Type B pancreatic cell (in vitro differentiated cells): ENCODE results near the gene RPS6KA1. TPM values are rescaled to one million over a fixed set of nuclear protein-coding genes. Genes with fewer than 3 reads are reported as not detected.
A peak's percentile ranks its signal among the peaks of the same experiment; 100 is the strongest.
"Not testable (repeated sequence)": the region's sequence is repeated elsewhere in the genome, so short reads cannot be mapped to it uniquely, and the experiment has no call there.

Experiments
- DNase-seq: peaks from one replicate; pipeline ENCODE4 v3.0.0; 2021; ENCODE audit warnings: mixed read lengths; ENCODE audit not compliant: unreplicated experiment; ENCODE audit errors: extremely low spot score
- H3K27ac Mint-ChIP-seq: 2 replicates; pipeline ENCODE4 v1.8.0; 2021; ENCODE audit warnings: mild to moderate bottlenecking, mixed read lengths
- H3K27me3 Mint-ChIP-seq: 2 replicates; pipeline ENCODE4 v1.8.0; 2021; ENCODE audit warnings: mixed read lengths
- H3K36me3 Mint-ChIP-seq: 2 replicates; pipeline ENCODE4 v1.8.0; 2021; ENCODE audit warnings: mixed read lengths
- H3K4me1 Mint-ChIP-seq: one replicate; pipeline ENCODE4 v1.8.0; 2021; ENCODE audit warnings: mixed read lengths; ENCODE audit not compliant: unreplicated experiment
- H3K4me3 Mint-ChIP-seq: 2 replicates; pipeline ENCODE4 v1.8.0; 2021; ENCODE audit warnings: mild to moderate bottlenecking, mixed read lengths
- H3K9me3 Mint-ChIP-seq: 2 replicates; pipeline ENCODE4 v1.8.0; 2021; ENCODE audit warnings: mixed read lengths
- total RNA-seq: library from RNA; stranded (reverse); gene quantifications from 2 replicates; pipeline ENCODE4 v1.2.1, GENCODE V29; 2021; ENCODE audit warnings: low replicate concordance
- TF ChIP-seq, protein P1 (sequence below): fragments of 200-600 bp; sonication (generic); conservative IDR thresholded peaks from 2 replicates; pipeline ENCODE4 v1.5.0; 2021; ENCODE audit warnings: antibody characterized with exemption, mild to moderate bottlenecking

RPS6KA1 gene
- total RNA-seq, 1 donor from 2014 or later = 27.7 TPM

DNA sequence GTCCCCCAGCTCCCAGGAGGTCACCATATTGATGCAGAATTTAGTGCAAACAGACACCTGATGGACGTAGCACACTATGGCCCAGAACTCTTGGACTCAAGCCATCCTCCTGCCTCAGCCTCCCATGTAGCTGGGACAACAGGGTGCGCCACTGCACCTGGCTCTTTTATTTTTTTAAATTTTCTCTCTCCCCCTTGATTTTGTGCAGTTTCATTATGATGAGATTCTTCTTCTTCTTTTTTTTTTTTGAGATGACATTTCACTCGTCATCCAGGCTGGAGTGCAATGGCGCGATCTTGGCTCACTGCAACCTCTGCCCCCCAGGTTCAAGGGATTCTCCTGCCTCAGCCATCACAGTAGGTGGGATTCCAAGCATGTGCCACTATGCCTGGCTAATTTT lies 63.8 kb downstream of the RPS6KA1 start:
- no peak for DNase-seq
- Mint-ChIP-seq H3K4me1 (peaks cover 5% of the 10 kb centered on the region), H3K27ac (no peak overlapping the region), H3K4me3 (no peak overlapping the region), H3K36me3 (no peaks in the 10 kb centered on the region), H3K9me3 (peaks cover 5% of the 10 kb centered on the region), H3K27me3 (no peaks in the 10 kb centered on the region)
- TF ChIP-seq, protein P1, sequence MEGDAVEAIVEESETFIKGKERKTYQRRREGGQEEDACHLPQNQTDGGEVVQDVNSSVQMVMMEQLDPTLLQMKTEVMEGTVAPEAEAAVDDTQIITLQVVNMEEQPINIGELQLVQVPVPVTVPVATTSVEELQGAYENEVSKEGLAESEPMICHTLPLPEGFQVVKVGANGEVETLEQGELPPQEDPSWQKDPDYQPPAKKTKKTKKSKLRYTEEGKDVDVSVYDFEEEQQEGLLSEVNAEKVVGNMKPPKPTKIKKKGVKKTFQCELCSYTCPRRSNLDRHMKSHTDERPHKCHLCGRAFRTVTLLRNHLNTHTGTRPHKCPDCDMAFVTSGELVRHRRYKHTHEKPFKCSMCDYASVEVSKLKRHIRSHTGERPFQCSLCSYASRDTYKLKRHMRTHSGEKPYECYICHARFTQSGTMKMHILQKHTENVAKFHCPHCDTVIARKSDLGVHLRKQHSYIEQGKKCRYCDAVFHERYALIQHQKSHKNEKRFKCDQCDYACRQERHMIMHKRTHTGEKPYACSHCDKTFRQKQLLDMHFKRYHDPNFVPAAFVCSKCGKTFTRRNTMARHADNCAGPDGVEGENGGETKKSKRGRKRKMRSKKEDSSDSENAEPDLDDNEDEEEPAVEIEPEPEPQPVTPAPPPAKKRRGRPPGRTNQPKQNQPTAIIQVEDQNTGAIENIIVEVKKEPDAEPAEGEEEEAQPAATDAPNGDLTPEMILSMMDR = no peak

GRCh38 chr1:26594593-26594992 lies 65.0 kb downstream of the RPS6KA1 start:
- not testable (repeated sequence) for H3K4me3 Mint-ChIP-seq, H3K9me3 Mint-ChIP-seq, H3K27me3 Mint-ChIP-seq, H3K36me3 Mint-ChIP-seq, DNase-seq, H3K4me1 Mint-ChIP-seq, H3K27ac Mint-ChIP-seq

- DNase-seq = no peak
- H3K9me3 Mint-ChIP-seq = peaks cover 5% of the 10 kb centered on the region
- no peak overlapping the region for H3K27ac Mint-ChIP-seq
- H3K4me3 Mint-ChIP-seq = no peak overlapping the region
- H3K27me3 Mint-ChIP-seq = no peaks in the 10 kb centered on the region
- no peaks in the 10 kb centered on the region for H3K36me3 Mint-ChIP-seq
- peaks cover 10% of the 10 kb centered on the region for H3K4me1 Mint-ChIP-seq
- TF ChIP-seq, protein P1 = peak; percentile 83
These were observed 68.1 kb downstream of the RPS6KA1 start for GRCh38 chr1:26597629-26598039.

GRCh38 chr1:26598890-26599289 lies 69.3 kb downstream of the RPS6KA1 start:
- TF ChIP-seq, protein P1 = no peak
- Mint-ChIP-seq H3K4me3 (no peak overlapping the region), H3K36me3 (no peaks in the 10 kb centered on the region), H3K27me3 (no peaks in the 10 kb centered on the region), H3K4me1 (peaks cover 15% of the 10 kb centered on the region), H3K27ac (no peak overlapping the region), H3K9me3 (peaks cover 5% of the 10 kb centered on the region)
- DNase-seq = no peak

GRCh38 chr1:26602378-26602959 lies 72.9 kb downstream of the RPS6KA1 start:
- no peak for DNase-seq
- Mint-ChIP-seq H3K9me3 (peaks cover 2% of the 10 kb centered on the region), H3K27me3 (no peaks in the 10 kb centered on the region), H3K27ac (no peak overlapping the region), H3K4me1 (peaks cover 14% of the 10 kb centered on the region), H3K4me3 (no peak overlapping the region), H3K36me3 (no peaks in the 10 kb centered on the region)
- TF ChIP-seq, protein P1 = peak; percentile 95

- H3K36me3 Mint-ChIP-seq = no peaks in the 10 kb centered on the region
- H3K27ac Mint-ChIP-seq = no peak overlapping the region
- no peak overlapping the region for H3K4me3 Mint-ChIP-seq
- H3K27me3 Mint-ChIP-seq = no peaks in the 10 kb centered on the region
- no peak for DNase-seq
- TF ChIP-seq, protein P1 = no peak
- H3K9me3 Mint-ChIP-seq = no peaks in the 10 kb centered on the region
- H3K4me1 Mint-ChIP-seq = peaks cover 10% of the 10 kb centered on the region
These were observed 74.3 kb downstream of the RPS6KA1 start for GRCh38 chr1:26603856-26604255.
